Esophagus muscularis mucosa (tissue), 4 donors: ENCODE measurements around the gene GOLIM4.

Experiments used
- EP300 ChIP-seq: sonication (generic); formaldehyde crosslinking; IDR thresholded peaks from one replicate; pipeline ENCODE4 v1.6.1; 2017; ENCODE audit warnings: antibody characterized with exemption
- POLR2AphosphoS5 ChIP-seq, 2 donors: sonication (generic); formaldehyde crosslinking; IDR thresholded peaks; one replicate each; pipeline ENCODE4 v1.6.1; 2017; ENCODE audit warnings: antibody characterized with exemption in 2 of 2
- TF ChIP-seq, protein P1 (sequence below), 3 experiments: fragments of 200-600 bp in 2 of 3; fragments of 450-650 bp in 1 of 3; sonication (generic) in 2 of 3; IDR thresholded peaks; one replicate each; pipeline ENCODE4 v1.5.1; 2017 to 2019; ENCODE audit warnings: antibody characterized with exemption in 3 of 3, mild to moderate bottlenecking in 2 of 3, moderate library complexity in 1 of 3

- TF ChIP-seq EP300 (no peak), POLR2AphosphoS5 (IDR thresholded peaks at IDR 0.05) (no peak)
- TF ChIP-seq, protein P1, sequence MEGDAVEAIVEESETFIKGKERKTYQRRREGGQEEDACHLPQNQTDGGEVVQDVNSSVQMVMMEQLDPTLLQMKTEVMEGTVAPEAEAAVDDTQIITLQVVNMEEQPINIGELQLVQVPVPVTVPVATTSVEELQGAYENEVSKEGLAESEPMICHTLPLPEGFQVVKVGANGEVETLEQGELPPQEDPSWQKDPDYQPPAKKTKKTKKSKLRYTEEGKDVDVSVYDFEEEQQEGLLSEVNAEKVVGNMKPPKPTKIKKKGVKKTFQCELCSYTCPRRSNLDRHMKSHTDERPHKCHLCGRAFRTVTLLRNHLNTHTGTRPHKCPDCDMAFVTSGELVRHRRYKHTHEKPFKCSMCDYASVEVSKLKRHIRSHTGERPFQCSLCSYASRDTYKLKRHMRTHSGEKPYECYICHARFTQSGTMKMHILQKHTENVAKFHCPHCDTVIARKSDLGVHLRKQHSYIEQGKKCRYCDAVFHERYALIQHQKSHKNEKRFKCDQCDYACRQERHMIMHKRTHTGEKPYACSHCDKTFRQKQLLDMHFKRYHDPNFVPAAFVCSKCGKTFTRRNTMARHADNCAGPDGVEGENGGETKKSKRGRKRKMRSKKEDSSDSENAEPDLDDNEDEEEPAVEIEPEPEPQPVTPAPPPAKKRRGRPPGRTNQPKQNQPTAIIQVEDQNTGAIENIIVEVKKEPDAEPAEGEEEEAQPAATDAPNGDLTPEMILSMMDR (IDR thresholded peaks at IDR 0.05), result no peak
Observed at GRCh38 chr3:168104361-168104760, 8.6 kb upstream of the GOLIM4 start.
